K562 (cell line): ENCODE data around the gene MANBA. TPM values are rescaled to one million over a fixed set of nuclear protein-coding genes. Genes with fewer than 3 reads are reported as not detected.

Source experiments
- ATAC-seq: fragments of 200-7000 bp; cut with Tn5 transposase; 3 replicates; pipeline ENCODE4 v1.9.1; 2020; ENCODE audit warnings: moderate library complexity
- BruUV-seq: library from RNA; stranded (reverse); fragments of 400-500 nt; replicated peaks from 2 replicates; lab custom pipeline; 2021; lab: Mats Ljungman, UMichigan
- CTCF ChIA-PET: fragments of 300-600 bp; formaldehyde crosslinking; extraction: SDS; loops from one replicate; lab custom pipeline; 2021; ENCODE audit warnings: low intra/inter-chr PET ratio; lab: Yijun Ruan, JAX
- POLR2A ChIA-PET: fragments of 300-600, 350-650 bp; sonication (Branson Sonifier 250); formaldehyde crosslinking; extraction: SDS; loops from one replicate; lab custom pipeline; 2021; ENCODE audit warnings: antibody characterized with exemption, inconsistent platforms; lab: Yijun Ruan, JAX
- DNase-seq, 4 experiments: peaks; one replicate each; pipeline versions ENCODE4 v3.0.0 to v3.0.0-alpha.2; 2011 to 2018; ENCODE audit warnings: low spot score in 3 of 4, mixed read lengths in 3 of 4; ENCODE audit errors: extremely low read depth in 1 of 4
- FAIRE-seq: peaks from 2 replicates; lab custom pipeline; 2011; peaks lifted over from hg19 to GRCh38; lab: Jason Lieb, UNC
- H2AFZ ChIP-seq: 2 replicates; pipeline ENCODE4 v1.6.0; 2011; ENCODE audit warnings: low read depth, low read length, control low read depth, inconsistent platforms
- H3K27ac ChIP-seq: fragments of 200-600 bp; 3 replicates; pipeline ENCODE4 v1.8.0; 2011; ENCODE audit warnings: low read depth, mild to moderate bottlenecking, control low read depth, inconsistent platforms, low read length, moderate library complexity, mixed read lengths; ENCODE audit errors: extremely low read depth
- H3K27me3 ChIP-seq, 2 experiments: fragments of 300-600 bp in 1 of 2; 2 replicates in 1 of 2; 3 replicates in 1 of 2; pipeline versions ENCODE4 v1.6.0 to v1.8.0; 2011; ENCODE audit warnings: inconsistent platforms in 2 of 2, low read length in 2 of 2, mild to moderate bottlenecking in 1 of 2, mixed read lengths in 1 of 2, moderate library complexity in 1 of 2; ENCODE audit not compliant: control insufficient read depth in 2 of 2, insufficient read depth in 2 of 2
- H3K36me3 ChIP-seq: fragments of 300-600 bp; 3 replicates; pipeline ENCODE4 v1.8.0; 2011; ENCODE audit warnings: mild to moderate bottlenecking, low read length, inconsistent platforms; ENCODE audit not compliant: control insufficient read depth, insufficient read depth
- H3K4me1 ChIP-seq, 2 experiments: fragments of 200-600 bp in 1 of 2; replicated peaks in 1 of 2; 2 replicates in 1 of 2; 3 replicates in 1 of 2; pipeline versions ENCODE4 v1.5.1 to v1.8.0; 2011; ENCODE audit warnings: inconsistent platforms in 2 of 2, low read length in 2 of 2, mild to moderate bottlenecking in 1 of 2, mixed read lengths in 1 of 2, moderate library complexity in 1 of 2; ENCODE audit not compliant: control insufficient read depth in 2 of 2, insufficient read depth in 2 of 2
- H3K4me2 ChIP-seq: 2 replicates; pipeline ENCODE4 v1.6.1; 2011; ENCODE audit warnings: low read length, control low read depth, inconsistent platforms, mixed read lengths; ENCODE audit not compliant: insufficient read depth
- H3K4me3 ChIP-seq: fragments of 200-600 bp; sonication (generic), shearing (Covaris generic); 2 replicates; pipeline ENCODE4 v1.5.1; 2016; ENCODE audit warnings: control low read depth, inconsistent platforms
- H3K79me2 ChIP-seq: fragments of 200-600 bp; 3 replicates; pipeline ENCODE4 v1.8.0; 2011; ENCODE audit warnings: low read length, inconsistent platforms; ENCODE audit not compliant: control insufficient read depth, insufficient read depth
- H3K9ac ChIP-seq, 2 experiments: 2 replicates each; pipeline versions ENCODE4 v1.6.0 to v1.6.1; 2011; ENCODE audit warnings: low read depth in 2 of 2, low read length in 2 of 2, control low read depth in 1 of 2, inconsistent platforms in 1 of 2, mild to moderate bottlenecking in 1 of 2, mixed read lengths in 1 of 2; ENCODE audit not compliant: insufficient read depth in 1 of 2
- H3K9me1 ChIP-seq: one replicate; pipeline ENCODE4 v1.6.0; 2011; ENCODE audit warnings: inconsistent platforms, mild to moderate bottlenecking, low read length, moderate library complexity; ENCODE audit not compliant: control insufficient read depth, insufficient read depth
- H3K9me3 ChIP-seq: replicated peaks from 2 replicates; pipeline ENCODE4 v1.5.1; 2011; ENCODE audit warnings: low read depth, low read length, inconsistent platforms; ENCODE audit not compliant: control insufficient read depth, insufficient read depth
- H4K20me1 ChIP-seq: replicated peaks from 2 replicates; pipeline ENCODE4 v1.6.1; 2011; ENCODE audit warnings: low read length, inconsistent platforms, mixed read lengths; ENCODE audit not compliant: control insufficient read depth, insufficient read depth
- ID3 ChIP-seq, 2 experiments: fragments of 250-450 bp in 1 of 2; fragments of 450-650 bp in 1 of 2; sonication (Bioruptor Pico) in 1 of 2; IDR thresholded peaks; 2 replicates each; pipeline versions ENCODE4 v1.6.1 to v1.8.0; 2016 to 2021; ENCODE audit warnings: mild to moderate bottlenecking in 2 of 2, moderate library complexity in 2 of 2, missing compliant biosample characterization in 1 of 2, missing genetic modification characterization in 1 of 2
- MYNN ChIP-seq, 2 experiments: sonication (generic); formaldehyde crosslinking in 1 of 2; IDR thresholded peaks; 2 replicates each; pipeline versions ENCODE4 v1.5.0 to v1.6.1; 2016 to 2020; ENCODE audit warnings: antibody characterized with exemption in 1 of 2, missing genetic modification reagents in 1 of 2
- ZNF407 ChIP-seq: fragments of 450-650 bp; IDR thresholded peaks from 2 replicates; pipeline ENCODE4 v1.6.1; 2016; ENCODE audit warnings: low read depth
- ZNF609 ChIP-seq: sonication (generic); formaldehyde crosslinking; IDR thresholded peaks from 2 replicates; pipeline ENCODE4 v1.8.1; 2023; ENCODE audit warnings: missing genetic modification reagents, mild to moderate bottlenecking, borderline replicate concordance
- WGBS: fragments of 100-300 bp; shearing (Covaris generic); methylation state at CpG from one replicate; pipeline ENCODE4 v1.1.6; 2016; ENCODE audit warnings: low coverage, mixed read lengths; ENCODE audit not compliant: insufficient coverage; ENCODE audit errors: missing lambda C conversion rate; 5-methylcytosine and 5-hydroxymethylcytosine counted together
- in situ Hi-C: fragments of 300-500 bp; cut with MboI; formaldehyde crosslinking; loops from 4 replicates; pipeline ENCODE4 v1.15.0; 2018; ENCODE audit warnings: inconsistent platforms, mixed read lengths
- intact Hi-C: fragments of 100-400 bp; cut with micrococcal nuclease; formaldehyde crosslinking; loops from 2 replicates; pipeline ENCODE4 v1.14.2; 2022
- polyA plus RNA-seq, 8 experiments: library from polyadenylated mRNA; depleted of rRNA in 4 of 8; stranded (reverse) in 5 of 8; unstranded in 3 of 8; fragments of >200 nt; fragmentation: Nextera tagmentation in 2 of 8; fragmentation: Illumina TruSeq in 1 of 8; extraction: Ambion mirVana in 2 of 8; extraction: Trizol in 1 of 8; gene quantifications; 2 replicates each; pipeline versions ENCODE4 v1.2.1 to v1.2.3, GENCODE V29; 2011 to 2014; ENCODE audit warnings: inconsistent platforms in 1 of 8, missing spikeins in 1 of 8
- total RNA-seq, 7 experiments: library from RNA; depleted of rRNA in 6 of 7; stranded (reverse); fragments of >200 nt in 6 of 7; fragmentation: Illumina TruSeq in 2 of 7; extraction: Trizol in 2 of 7; gene quantifications; 2 replicates each; pipeline versions ENCODE4 v1.2.1 to v1.2.3, GENCODE V29; 2011 to 2021; ENCODE audit warnings: low replicate concordance in 1 of 7

The MANBA gene
- total and polyA plus RNA-seq, 9 of the 15 experiments (the other 6 are each of a cell fraction or from before 2014, with no cell fraction given), result 1.8 to 12.9 (median 7.7) TPM

GRCh38 chr4:102596532-102596931 lies 164.2 kb downstream of the MANBA start:
- H3K4me1 ChIP-seq, result no peaks in the 10 kb centered on the region
- CTCF ChIA-PET, result no interaction called here
- no TSS peak for BruUV-seq
- no peak for ATAC-seq
- intact Hi-C loops, result no loop called here
- H3K9me1 ChIP-seq, result no peaks in the 10 kb centered on the region
- H3K27me3 ChIP-seq, result no peaks in the 10 kb centered on the region
- no peaks in the 10 kb centered on the region for H3K9me3 ChIP-seq
- no peak overlapping the region for H3K9ac ChIP-seq
- H2AFZ ChIP-seq, result no peak overlapping the region
- H3K36me3 ChIP-seq, result peaks cover 23% of the 10 kb centered on the region; the same call in 2 of the 3 replicates
- POLR2A ChIA-PET, result no interaction called here
- no peak for DNase-seq
- no peak overlapping the region for H3K4me3 ChIP-seq
- H4K20me1 ChIP-seq, result no peaks in the 10 kb centered on the region
- FAIRE-seq, result no peak
- H3K4me2 ChIP-seq, result no peak overlapping the region
- no peaks in the 10 kb centered on the region for H3K79me2 ChIP-seq
- H3K27ac ChIP-seq, result no peak overlapping the region
- in situ Hi-C loops, result loop anchor here (5.0 kb wide), 1 partner anchor 144 kb away; no protein-coding TSS in a partner anchor
- 90% methylated on average over 4 of the region's 4 CpGs for WGBS
- TF ChIP-seq ZNF609 (CRISPR knock-in tag), result no peak
- no peak for TF ChIP-seq ZNF407
- TF ChIP-seq ID3 (CRISPR knock-in tag; IDR thresholded peaks at IDR 0.05), result no peak
- no peak for TF ChIP-seq ID3 (tag; IDR thresholded peaks at IDR 0.05)
- no peak for TF ChIP-seq MYNN (IDR thresholded peaks at IDR 0.05)
- no peak for TF ChIP-seq MYNN (CRISPR knock-in tag; IDR thresholded peaks at IDR 0.05)
